Astrocyte (in vitro differentiated cells and primary cell): Measurements from ENCODE around the gene GADL1.

Experiments used
- EZH2 ChIP-seq: IDR thresholded peaks from 2 replicates; pipeline ENCODE4 v1.6.1; 2012; ENCODE audit warnings: mild to moderate bottlenecking, low read length, inconsistent platforms; ENCODE audit not compliant: insufficient read depth
- TF ChIP-seq, protein P1 (sequence below): IDR thresholded peaks from 2 replicates; pipeline ENCODE4 v1.5.1; 2011; ENCODE audit warnings: low read depth, mild to moderate bottlenecking, inconsistent platforms, low read length, moderate library complexity; ENCODE audit not compliant: insufficient read depth

- TF ChIP-seq, protein P1, sequence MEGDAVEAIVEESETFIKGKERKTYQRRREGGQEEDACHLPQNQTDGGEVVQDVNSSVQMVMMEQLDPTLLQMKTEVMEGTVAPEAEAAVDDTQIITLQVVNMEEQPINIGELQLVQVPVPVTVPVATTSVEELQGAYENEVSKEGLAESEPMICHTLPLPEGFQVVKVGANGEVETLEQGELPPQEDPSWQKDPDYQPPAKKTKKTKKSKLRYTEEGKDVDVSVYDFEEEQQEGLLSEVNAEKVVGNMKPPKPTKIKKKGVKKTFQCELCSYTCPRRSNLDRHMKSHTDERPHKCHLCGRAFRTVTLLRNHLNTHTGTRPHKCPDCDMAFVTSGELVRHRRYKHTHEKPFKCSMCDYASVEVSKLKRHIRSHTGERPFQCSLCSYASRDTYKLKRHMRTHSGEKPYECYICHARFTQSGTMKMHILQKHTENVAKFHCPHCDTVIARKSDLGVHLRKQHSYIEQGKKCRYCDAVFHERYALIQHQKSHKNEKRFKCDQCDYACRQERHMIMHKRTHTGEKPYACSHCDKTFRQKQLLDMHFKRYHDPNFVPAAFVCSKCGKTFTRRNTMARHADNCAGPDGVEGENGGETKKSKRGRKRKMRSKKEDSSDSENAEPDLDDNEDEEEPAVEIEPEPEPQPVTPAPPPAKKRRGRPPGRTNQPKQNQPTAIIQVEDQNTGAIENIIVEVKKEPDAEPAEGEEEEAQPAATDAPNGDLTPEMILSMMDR = no peak
- TF ChIP-seq EZH2 = no peak
These were observed 195.9 kb downstream of the GADL1 start for GRCh38 chr3:30698549-30698948.
